ENCODE results near the gene HABP4.
A peak's percentile ranks its signal among the peaks of the same experiment; 100 is the strongest.

Gene HABP4

GRCh38 chr9:96418920-96419690 is 30.9 kb upstream of the HABP4 start:
- DNase-seq = peak; percentile 36 to 46 (median 41)
- Histone ChIP-seq H3K27me3 (replicated peaks; ENCODE audit: control insufficient read depth, insufficient read depth, low read length, poor library complexity, severe bottlenecking) (no peaks in the 10 kb centered on the region), H3K9me3 (ENCODE audit: control insufficient read depth, low read length) (no peaks in the 10 kb centered on the region), H3K36me3 (ENCODE audit: control insufficient read depth, insufficient read depth, low read length) (no peaks in the 10 kb centered on the region), H3K4me3 (ENCODE audit: insufficient read depth, low read depth, low read length, poor library complexity, severe bottlenecking) (peak overlapping the region; percentile 95), H3K4me1 (ENCODE audit: control insufficient read depth, insufficient read depth, low read length, poor library complexity, severe bottlenecking) (peaks cover 14% of the 10 kb centered on the region), H3K27ac (ENCODE audit: insufficient read depth, low read length, poor library complexity, severe bottlenecking) (peak overlapping the region; percentile 82)

GRCh38 chr9:96419691-96419969 is 30.3 kb upstream of the HABP4 start:
- peaks cover 10% of the 10 kb centered on the region for H3K4me1 ChIP-seq (ENCODE audit: control insufficient read depth, insufficient read depth, low read length, poor library complexity, severe bottlenecking)

GRCh38 chr9:96420468-96421219 is 29.3 kb upstream of the HABP4 start:
- no peaks in the 10 kb centered on the region for H3K9me3 ChIP-seq (ENCODE audit: control insufficient read depth, low read length)
- H3K4me3 ChIP-seq (ENCODE audit: insufficient read depth, low read depth, low read length, poor library complexity, severe bottlenecking) = no peak overlapping the region
- DNase-seq = no peak
- H3K4me1 ChIP-seq (ENCODE audit: control insufficient read depth, insufficient read depth, low read length, poor library complexity, severe bottlenecking) = peaks cover 10% of the 10 kb centered on the region
- H3K27ac ChIP-seq (ENCODE audit: insufficient read depth, low read length, poor library complexity, severe bottlenecking) = peak overlapping the region; percentile 44
- no peaks in the 10 kb centered on the region for H3K27me3 ChIP-seq (replicated peaks; ENCODE audit: control insufficient read depth, insufficient read depth, low read length, poor library complexity, severe bottlenecking)
- no peaks in the 10 kb centered on the region for H3K36me3 ChIP-seq (ENCODE audit: control insufficient read depth, insufficient read depth, low read length)

More at GRCh38 chr9:96419691-96419969, 30.3 kb upstream of the HABP4 start:
- peak overlapping the region; percentile 82 for H3K27ac ChIP-seq (ENCODE audit: insufficient read depth, low read length, poor library complexity, severe bottlenecking)
- no peak overlapping the region for H3K4me3 ChIP-seq (ENCODE audit: insufficient read depth, low read depth, low read length, poor library complexity, severe bottlenecking)
- no peaks in the 10 kb centered on the region for H3K27me3 ChIP-seq (replicated peaks; ENCODE audit: control insufficient read depth, insufficient read depth, low read length, poor library complexity, severe bottlenecking)
- no peak for DNase-seq
- H3K9me3 ChIP-seq (ENCODE audit: control insufficient read depth, low read length) = no peaks in the 10 kb centered on the region
- H3K36me3 ChIP-seq (ENCODE audit: control insufficient read depth, insufficient read depth, low read length) = no peaks in the 10 kb centered on the region

GRCh38 chr9:96423322-96423984 is 26.5 kb upstream of the HABP4 start:
- no peaks in the 10 kb centered on the region for H3K27me3 ChIP-seq (replicated peaks; ENCODE audit: control insufficient read depth, insufficient read depth, low read length, poor library complexity, severe bottlenecking)
- no peak overlapping the region for H3K27ac ChIP-seq (ENCODE audit: insufficient read depth, low read length, poor library complexity, severe bottlenecking)
- H3K4me3 ChIP-seq (ENCODE audit: insufficient read depth, low read depth, low read length, poor library complexity, severe bottlenecking) = no peak overlapping the region

GRCh38 chr9:96423985-96424336 is 26.0 kb upstream of the HABP4 start:
- Histone ChIP-seq H3K4me3 (ENCODE audit: insufficient read depth, low read depth, low read length, poor library complexity, severe bottlenecking) (no peak overlapping the region), H3K9me3 (ENCODE audit: control insufficient read depth, low read length) (no peaks in the 10 kb centered on the region), H3K4me1 (ENCODE audit: control insufficient read depth, insufficient read depth, low read length, poor library complexity, severe bottlenecking) (peaks cover 6% of the 10 kb centered on the region), H3K27me3 (replicated peaks; ENCODE audit: control insufficient read depth, insufficient read depth, low read length, poor library complexity, severe bottlenecking) (no peaks in the 10 kb centered on the region), H3K27ac (ENCODE audit: insufficient read depth, low read length, poor library complexity, severe bottlenecking) (no peak overlapping the region), H3K36me3 (ENCODE audit: control insufficient read depth, insufficient read depth, low read length) (no peaks in the 10 kb centered on the region)
- DNase-seq = no peak

More at GRCh38 chr9:96423322-96423984, 26.5 kb upstream of the HABP4 start:
- no peak for DNase-seq
- peaks cover 6% of the 10 kb centered on the region for H3K4me1 ChIP-seq (ENCODE audit: control insufficient read depth, insufficient read depth, low read length, poor library complexity, severe bottlenecking)
- H3K9me3 ChIP-seq (ENCODE audit: control insufficient read depth, low read length) = no peaks in the 10 kb centered on the region
- no peaks in the 10 kb centered on the region for H3K36me3 ChIP-seq (ENCODE audit: control insufficient read depth, insufficient read depth, low read length)

GRCh38 chr9:96425500-96426169 is 24.3 kb upstream of the HABP4 start:
- H3K4me3 ChIP-seq (ENCODE audit: insufficient read depth, low read depth, low read length, poor library complexity, severe bottlenecking) = no peak overlapping the region
- no peak for DNase-seq
- no peaks in the 10 kb centered on the region for H3K36me3 ChIP-seq (ENCODE audit: control insufficient read depth, insufficient read depth, low read length)
- no peaks in the 10 kb centered on the region for H3K4me1 ChIP-seq (ENCODE audit: control insufficient read depth, insufficient read depth, low read length, poor library complexity, severe bottlenecking)
- no peaks in the 10 kb centered on the region for H3K9me3 ChIP-seq (ENCODE audit: control insufficient read depth, low read length)
- H3K27me3 ChIP-seq (replicated peaks; ENCODE audit: control insufficient read depth, insufficient read depth, low read length, poor library complexity, severe bottlenecking) = no peaks in the 10 kb centered on the region
- no peak overlapping the region for H3K27ac ChIP-seq (ENCODE audit: insufficient read depth, low read length, poor library complexity, severe bottlenecking)

GRCh38 chr9:96429732-96430131 is 20.2 kb upstream of the HABP4 start:
- no peak overlapping the region for H3K4me3 ChIP-seq (ENCODE audit: insufficient read depth, low read depth, low read length, poor library complexity, severe bottlenecking)
- H3K9me3 ChIP-seq (ENCODE audit: control insufficient read depth, low read length) = no peaks in the 10 kb centered on the region
- DNase-seq = no peak
- H3K36me3 ChIP-seq (ENCODE audit: control insufficient read depth, insufficient read depth, low read length) = no peaks in the 10 kb centered on the region
- H3K27ac ChIP-seq (ENCODE audit: insufficient read depth, low read length, poor library complexity, severe bottlenecking) = no peak overlapping the region
- no peaks in the 10 kb centered on the region for H3K27me3 ChIP-seq (replicated peaks; ENCODE audit: control insufficient read depth, insufficient read depth, low read length, poor library complexity, severe bottlenecking)
- H3K4me1 ChIP-seq (ENCODE audit: control insufficient read depth, insufficient read depth, low read length, poor library complexity, severe bottlenecking) = no peaks in the 10 kb centered on the region

- Histone ChIP-seq H3K4me1 (ENCODE audit: control insufficient read depth, insufficient read depth, low read length, poor library complexity, severe bottlenecking) (no peaks in the 10 kb centered on the region), H3K9me3 (ENCODE audit: control insufficient read depth, low read length) (no peaks in the 10 kb centered on the region), H3K27me3 (replicated peaks; ENCODE audit: control insufficient read depth, insufficient read depth, low read length, poor library complexity, severe bottlenecking) (no peaks in the 10 kb centered on the region), H3K4me3 (ENCODE audit: insufficient read depth, low read depth, low read length, poor library complexity, severe bottlenecking) (no peak overlapping the region), H3K36me3 (ENCODE audit: control insufficient read depth, insufficient read depth, low read length) (no peaks in the 10 kb centered on the region), H3K27ac (ENCODE audit: insufficient read depth, low read length, poor library complexity, severe bottlenecking) (no peak overlapping the region)
- DNase-seq = no peak
Measured at GRCh38 chr9:96430377-96430776, 19.6 kb upstream of the HABP4 start.

GRCh38 chr9:96435345-96435744 is 14.6 kb upstream of the HABP4 start:
- H3K27ac ChIP-seq (ENCODE audit: insufficient read depth, low read length, poor library complexity, severe bottlenecking) = no peak overlapping the region

More at GRCh38 chr9:96435345-96435744, 14.6 kb upstream of the HABP4 start:
- Histone ChIP-seq H3K9me3 (ENCODE audit: control insufficient read depth, low read length) (no peaks in the 10 kb centered on the region), H3K4me3 (ENCODE audit: insufficient read depth, low read depth, low read length, poor library complexity, severe bottlenecking) (no peak overlapping the region), H3K4me1 (ENCODE audit: control insufficient read depth, insufficient read depth, low read length, poor library complexity, severe bottlenecking) (no peaks in the 10 kb centered on the region), H3K36me3 (ENCODE audit: control insufficient read depth, insufficient read depth, low read length) (no peaks in the 10 kb centered on the region), H3K27me3 (replicated peaks; ENCODE audit: control insufficient read depth, insufficient read depth, low read length, poor library complexity, severe bottlenecking) (no peaks in the 10 kb centered on the region)
- DNase-seq = no peak

Measured in effector memory CD4-positive, alpha-beta T cell (primary cell).